PC-3 (cell line): ENCODE results near the gene BAX. TPM values are rescaled to one million over a fixed set of nuclear protein-coding genes. Genes with fewer than 3 reads are reported as not detected.

Source experiments
- ATAC-seq: fragments of 200-7000 bp; cut with Tn5 transposase; 2 replicates; pipeline ENCODE4 v1.9.1; 2020; ENCODE audit warnings: mild to moderate bottlenecking, moderate library complexity
- BruUV-seq: library from RNA; stranded (reverse); fragments of 400-500 nt; replicated peaks from 2 replicates; lab custom pipeline; 2021; lab: Mats Ljungman, UMichigan
- CTCF ChIA-PET: fragments of 300-600 bp; sonication (Branson Sonifier 250); formaldehyde crosslinking; loops from one replicate; lab custom pipeline; 2022; ENCODE audit warnings: antibody characterized with exemption; lab: Charles Lee
- POLR2A ChIA-PET: fragments of 300-600 bp; sonication (Branson Sonifier 250); formaldehyde crosslinking; loops from one replicate; lab custom pipeline; 2022; ENCODE audit warnings: antibody characterized with exemption; ENCODE audit not compliant: unreplicated experiment; lab: Charles Lee
- DNase-seq: peaks from one replicate; pipeline ENCODE4 v3.0.0-alpha.2; 2015
- H2AFZ ChIP-seq: fragments of 300-600 bp; sonication (generic); 2 replicates; pipeline ENCODE4 v1.6.0; 2016; ENCODE audit warnings: antibody characterized with exemption, low read length
- H3F3A ChIP-seq: fragments of 300-600 bp; sonication (generic); one replicate; pipeline ENCODE4 v1.6.0; 2017; ENCODE audit warnings: antibody characterized with exemption, low read length, control low read depth, mild to moderate bottlenecking; ENCODE audit not compliant: unreplicated experiment
- H3K27ac ChIP-seq: fragments of 300-600 bp; sonication (generic); 2 replicates; pipeline ENCODE4 v1.5.1; 2016; ENCODE audit warnings: mild to moderate bottlenecking, low read length
- H3K27me3 ChIP-seq: fragments of 300-600 bp; sonication (generic); 2 replicates; pipeline ENCODE4 v1.6.1; 2016; ENCODE audit warnings: low read length, mixed read lengths
- H3K36me3 ChIP-seq: fragments of 300-600 bp; sonication (generic); 2 replicates; pipeline ENCODE4 v1.6.1; 2016; ENCODE audit warnings: low read depth, mixed run types, low read length, mixed read lengths
- H3K4me1 ChIP-seq: fragments of 300-600 bp; sonication (generic); 2 replicates; pipeline ENCODE4 v1.5.1; 2016; ENCODE audit warnings: low read length; ENCODE audit not compliant: insufficient read depth
- H3K4me2 ChIP-seq: fragments of 300-600 bp; sonication (generic); 2 replicates; pipeline ENCODE4 v1.6.0; 2016; ENCODE audit warnings: low read length
- H3K4me3 ChIP-seq: fragments of 300-600 bp; sonication (generic); 2 replicates; pipeline ENCODE4 v1.5.1; 2016; ENCODE audit warnings: mild to moderate bottlenecking, low read length, mixed read lengths
- H3K79me2 ChIP-seq: fragments of 300-600 bp; sonication (generic); 2 replicates; pipeline ENCODE4 v1.6.1; 2017; ENCODE audit warnings: low read length, mixed read lengths
- H3K9ac ChIP-seq: fragments of 300-600 bp; sonication (generic); 2 replicates; pipeline ENCODE4 v1.6.0; 2016; ENCODE audit warnings: mild to moderate bottlenecking, low read length
- H3K9me2 ChIP-seq: fragments of 300-600 bp; sonication (generic); replicated peaks from 2 replicates; pipeline ENCODE4 v1.6.1; 2016; ENCODE audit warnings: mixed run types, low read length, mixed read lengths
- H3K9me3 ChIP-seq: fragments of 300-600 bp; sonication (generic); 2 replicates; pipeline ENCODE4 v1.6.1; 2016; ENCODE audit warnings: low read length, mixed read lengths
- H4K20me1 ChIP-seq: fragments of 300-600 bp; sonication (generic); 2 replicates; pipeline ENCODE4 v1.6.1; 2016; ENCODE audit warnings: low read length, mixed read lengths
- CTCF ChIP-seq: fragments of 300-600 bp; sonication (generic); conservative IDR thresholded peaks from 2 replicates; pipeline ENCODE4 v1.5.1; 2017; ENCODE audit warnings: antibody characterized with exemption, low read depth, mild to moderate bottlenecking, low read length
- EZH2 ChIP-seq: fragments of 300-600 bp; sonication (generic); IDR thresholded peaks from one replicate; pipeline ENCODE4 v1.6.1; 2017; ENCODE audit warnings: antibody characterized with exemption, mild to moderate bottlenecking, low read length; ENCODE audit not compliant: unreplicated experiment
- EZH2phosphoT487 ChIP-seq: fragments of 300-600 bp; sonication (generic); IDR thresholded peaks from 2 replicates; pipeline ENCODE4 v1.6.1; 2018; ENCODE audit warnings: mild to moderate bottlenecking, antibody characterized with exemption, low read length, borderline replicate concordance
- intact Hi-C: fragments of 100-400 bp; cut with micrococcal nuclease; formaldehyde crosslinking; loops from 2 replicates; pipeline ENCODE4 v1.9.0; 2023
- total RNA-seq: library from RNA; depleted of rRNA; stranded (reverse); fragments of >200 nt; gene quantifications from 2 replicates; pipeline ENCODE4 v1.2.3, GENCODE V29; 2014

BAX gene
- total RNA-seq, 1 experiment from 2014 or later, result 44.8 TPM

- H2AFZ ChIP-seq, result no peak overlapping the region
- intact Hi-C loops, result no loop called here
- no peak overlapping the region for H3K4me2 ChIP-seq
- BruUV-seq, result no TSS peak
- POLR2A ChIA-PET, result interaction anchor here (0.6 kb wide), 1 partner anchor 181 kb away, joined by 18 read pairs; no protein-coding TSS in a partner anchor
- DNase-seq (no peak), ATAC-seq (no peak)
- H3K9ac ChIP-seq, result no peak overlapping the region
- H4K20me1 ChIP-seq, result 0 out of 2 replicates have a peak, but pooled peaks cover 5% of the 10 kb centered on the region
- H3F3A ChIP-seq, result peaks cover 5% of the 10 kb centered on the region
- H3K4me1 ChIP-seq, result peaks cover 26% of the 10 kb centered on the region
- H3K9me2 ChIP-seq, result no peaks in the 10 kb centered on the region
- no peaks in the 10 kb centered on the region for H3K27me3 ChIP-seq
- TF ChIP-seq CTCF (no peak), EZH2phosphoT487 (no peak), EZH2 (no peak)
- H3K9me3 ChIP-seq, result no peaks in the 10 kb centered on the region
- H3K27ac ChIP-seq, result no peak overlapping the region
- peaks cover 14% of the 10 kb centered on the region for H3K79me2 ChIP-seq
- CTCF ChIA-PET, result interaction anchor here (0.6 kb wide), 1 partner anchor 11 kb away, joined by 5 read pairs; no protein-coding TSS in a partner anchor
- H3K4me3 ChIP-seq, result no peak overlapping the region
- H3K36me3 ChIP-seq, result peaks cover 17% of the 10 kb centered on the region; the same call in 1 of the 2 replicates
Observed at GRCh38 chr19:48967346-48968178, 12.9 kb downstream of the BAX start.

- BruUV-seq, result no TSS peak
Observed at GRCh38 chr19:48968179-48968661, 13.5 kb downstream of the BAX start.

More at GRCh38 chr19:48968179-48968661, 13.5 kb downstream of the BAX start:
- H3K27me3 ChIP-seq, result no peaks in the 10 kb centered on the region
- H3K9me3 ChIP-seq, result no peaks in the 10 kb centered on the region
- peaks cover 17% of the 10 kb centered on the region; the same call in 1 of the 2 replicates for H3K36me3 ChIP-seq
- peaks cover 23% of the 10 kb centered on the region for H3K4me1 ChIP-seq
- no peak overlapping the region for H3K27ac ChIP-seq
- ATAC-seq (no peak), DNase-seq (no peak)
- intact Hi-C loops, result no loop called here
- H3K79me2 ChIP-seq, result peaks cover 14% of the 10 kb centered on the region
- H3K9ac ChIP-seq, result no peak overlapping the region
- ChIA-PET CTCF (interaction anchor here (0.6 kb wide), 1 partner anchor 11 kb away, joined by 5 read pairs; no protein-coding TSS in a partner anchor), POLR2A (interaction anchor here (0.6 kb wide), 1 partner anchor 181 kb away, joined by 18 read pairs; no protein-coding TSS in a partner anchor)
- H2AFZ ChIP-seq, result no peak overlapping the region
- H3K9me2 ChIP-seq, result no peaks in the 10 kb centered on the region
- H3K4me3 ChIP-seq, result no peak overlapping the region
- H3F3A ChIP-seq, result peaks cover 5% of the 10 kb centered on the region
- H4K20me1 ChIP-seq, result 0 out of 2 replicates have a peak, but pooled peaks cover 5% of the 10 kb centered on the region
- no peak overlapping the region for H3K4me2 ChIP-seq
- TF ChIP-seq EZH2 (no peak), EZH2phosphoT487 (no peak), CTCF (no peak)
